GM12878 (cell line): ENCODE data around the gene FHL1. TPM values are rescaled to one million over a fixed set of nuclear protein-coding genes. Genes with fewer than 3 reads are reported as not detected.
A peak's percentile ranks its signal among the peaks of the same experiment; 100 is the strongest.

Experiments used
- CBX5 ChIP-seq: sonication (generic); IDR thresholded peaks from 2 replicates; pipeline ENCODE4 v1.6.1; 2016; ENCODE audit warnings: low read depth, moderate library complexity, mild to moderate bottlenecking, inconsistent platforms
- EP300 ChIP-seq, 2 experiments: fragments of 150-350 bp in 1 of 2; IDR thresholded peaks; 2 replicates each; pipeline ENCODE4 v1.6.1; 2011 to 2012; ENCODE audit warnings: low read depth in 2 of 2, low read length in 2 of 2, borderline replicate concordance in 1 of 2, improper control_type of control experiment in 1 of 2, inconsistent platforms in 1 of 2; ENCODE audit not compliant: control insufficient read depth in 1 of 2
- ESRRA ChIP-seq: IDR thresholded peaks from 2 replicates; pipeline ENCODE4 v1.6.1; 2012; ENCODE audit warnings: mild to moderate bottlenecking, low read length, improper control_type of control experiment
- GABPA ChIP-seq: IDR thresholded peaks from 2 replicates; pipeline ENCODE4 v1.6.1; 2014; ENCODE audit warnings: antibody characterized with exemption, low read depth, mild to moderate bottlenecking, inconsistent platforms
- HDAC6 ChIP-seq: fragments of 200-600 bp; sonication (generic); IDR thresholded peaks from one replicate; pipeline ENCODE4 v1.8.0; 2017; ENCODE audit warnings: antibody characterized with exemption; ENCODE audit not compliant: unreplicated experiment
- LARP7 ChIP-seq: fragments of 450-650 bp; IDR thresholded peaks from 2 replicates; pipeline ENCODE4 v1.6.1; 2017; ENCODE audit warnings: mild to moderate bottlenecking
- MEF2A ChIP-seq: IDR thresholded peaks from 2 replicates; pipeline ENCODE4 v1.6.1; 2011; ENCODE audit warnings: low read depth, mild to moderate bottlenecking, low read length, moderate library complexity; ENCODE audit not compliant: insufficient read depth
- MYB ChIP-seq: fragments of 150-350 bp; IDR thresholded peaks from 2 replicates; pipeline ENCODE4 v1.6.1; 2014; ENCODE audit warnings: mild to moderate bottlenecking, low read depth, low read length, borderline replicate concordance
- NR2C2 ChIP-seq: IDR thresholded peaks from 2 replicates; pipeline ENCODE4 v1.6.1; 2011; ENCODE audit warnings: borderline replicate concordance, low read depth; ENCODE audit not compliant: control insufficient read depth, insufficient read length
- NR2F1 ChIP-seq: fragments of 450-650 bp; conservative IDR thresholded peaks from 2 replicates; pipeline ENCODE4 v1.6.1; 2017; ENCODE audit warnings: mild to moderate bottlenecking
- PAX5 ChIP-seq: IDR thresholded peaks from 2 replicates; pipeline ENCODE4 v1.6.1; 2011; ENCODE audit warnings: low read depth, low read length, borderline replicate concordance
- PAX8 ChIP-seq: fragments of 450-650 bp; IDR thresholded peaks from 2 replicates; pipeline ENCODE4 v1.6.1; 2017; ENCODE audit warnings: mild to moderate bottlenecking, moderate library complexity
- POU2F2 ChIP-seq: IDR thresholded peaks from 3 replicates; pipeline ENCODE4 v1.6.1; 2011; ENCODE audit warnings: low read depth, mild to moderate bottlenecking, low read length, borderline replicate concordance
- RAD21 ChIP-seq: IDR thresholded peaks from 2 replicates; pipeline ENCODE4 v1.6.1; 2011; ENCODE audit warnings: mild to moderate bottlenecking, low read depth, low read length, moderate library complexity; ENCODE audit not compliant: insufficient read depth
- RUNX3 ChIP-seq: IDR thresholded peaks from 2 replicates; pipeline ENCODE4 v1.6.1; 2012; ENCODE audit warnings: low read length, inconsistent platforms
- SPI1 ChIP-seq: IDR thresholded peaks from 2 replicates; pipeline ENCODE4 v1.6.1; 2011; ENCODE audit warnings: low read depth, mild to moderate bottlenecking, low read length, moderate library complexity, borderline replicate concordance; ENCODE audit not compliant: insufficient read depth
- STAT1 ChIP-seq: fragments of 450-650 bp; conservative IDR thresholded peaks from 2 replicates; pipeline ENCODE4 v1.6.1; 2014; ENCODE audit warnings: antibody characterized with exemption, mild to moderate bottlenecking
- SUPT20H ChIP-seq: IDR thresholded peaks from 2 replicates; pipeline ENCODE4 v1.6.1; 2011; ENCODE audit warnings: low read depth, mild to moderate bottlenecking, low read length, moderate library complexity, borderline replicate concordance; ENCODE audit not compliant: control insufficient read depth
- TAF1 ChIP-seq: IDR thresholded peaks from 2 replicates; pipeline ENCODE4 v1.6.1; 2011; ENCODE audit warnings: mild to moderate bottlenecking, low read depth, low read length, borderline replicate concordance
- YY1 ChIP-seq: IDR thresholded peaks from 2 replicates; pipeline ENCODE4 v1.6.1; 2011; ENCODE audit warnings: low read depth, mild to moderate bottlenecking, low read length
- ZBTB4 ChIP-seq: fragments of 450-650 bp; formaldehyde crosslinking; IDR thresholded peaks from 2 replicates; pipeline ENCODE4 v1.4.0; 2022; ENCODE audit warnings: mild to moderate bottlenecking, moderate library complexity
- polyA plus RNA-seq, 11 experiments: library from polyadenylated mRNA; depleted of rRNA in 4 of 11; unstranded in 6 of 11; stranded (reverse) in 5 of 11; fragments of >200 nt; fragmentation: Nextera tagmentation in 4 of 11; fragmentation: Illumina TruSeq in 1 of 11; extraction: Ambion mirVana in 4 of 11; extraction: Trizol in 1 of 11; gene quantifications; 1 replicate in 1 of 11; 2 replicates in 10 of 11; pipeline versions ENCODE4 v1.2.1 to v1.2.3, GENCODE V29; 2011 to 2016; ENCODE audit warnings: inconsistent platforms in 2 of 11, missing spikeins in 2 of 11, low read depth in 1 of 11
- total RNA-seq, 4 experiments: library from RNA; depleted of rRNA in 3 of 4; stranded (reverse); fragments of >200 nt in 3 of 4; fragmentation: Illumina TruSeq in 1 of 4; extraction: Trizol in 1 of 4; gene quantifications; 2 replicates each; pipeline versions ENCODE4 v1.2.1 to v1.2.3, GENCODE V29; 2013 to 2021

The FHL1 gene
- total and polyA plus RNA-seq, 10 of the 15 experiments (the other 5 are each of a cell fraction or from before 2014, with no cell fraction given): 0.13 to 0.59 (median 0.34) TPM; not detected in 1

- no peak for TF ChIP-seq POU2F2
- TF ChIP-seq YY1: 0 out of 2 replicates have a peak, but pooled peaks have one; percentile 45
- TF ChIP-seq HDAC6: no peak
- TF ChIP-seq RAD21: no peak
- no peak for TF ChIP-seq SPI1
- 0 out of 2 replicates have a peak, but pooled peaks have one; percentile 34 for TF ChIP-seq LARP7
- TF ChIP-seq NR2C2: no peak
- TF ChIP-seq ESRRA: no peak
- TF ChIP-seq EP300 (IDR thresholded peaks at IDR 0.05; ENCODE audit: borderline replicate concordance in 1 of 2, control insufficient read depth in 1 of 2, low read depth in 2 of 2, low read length in 2 of 2): no peak
- TF ChIP-seq NR2F1: no peak
- TF ChIP-seq SUPT20H: no peak
- no peak for TF ChIP-seq ZBTB4 (CRISPR knock-in tag)
- no peak for TF ChIP-seq MEF2A
- no peak for TF ChIP-seq PAX8
- no peak for TF ChIP-seq TAF1
- TF ChIP-seq MYB: no peak
- TF ChIP-seq GABPA: no peak
- TF ChIP-seq STAT1: no peak
- TF ChIP-seq PAX5: no peak
- TF ChIP-seq RUNX3: no peak
- no peak for TF ChIP-seq CBX5
Observed at GRCh38 chrX:136250191-136251040, 103.1 kb downstream of the FHL1 start (continued).
